COLO829 (cell line): ENCODE data around the gene MEMO1.
"Not testable (repeated sequence)": the region's sequence is repeated elsewhere in the genome, so short reads cannot be mapped to it uniquely, and the experiment has no call there.

Experiments used
- DNase-seq: peaks from one replicate; pipeline ENCODE4 v3.0.0; 2012; ENCODE audit warnings: low spot score

Gene MEMO1

GRCh38 chr2:31907491-31907890 is 103.3 kb downstream of the MEMO1 start:
- not testable (repeated sequence) for DNase-seq

- no peak for DNase-seq
These were observed 107.6 kb downstream of the MEMO1 start for GRCh38 chr2:31903109-31903780.

- DNase-seq, result no peak
These were observed 108.9 kb downstream of the MEMO1 start for GRCh38 chr2:31901900-31902299.

- DNase-seq, result not testable (repeated sequence)
These were observed 110.7 kb downstream of the MEMO1 start for GRCh38 chr2:31900156-31900555.

GRCh38 chr2:31898346-31898745 is 112.5 kb downstream of the MEMO1 start:
- DNase-seq, result not testable (repeated sequence)

- DNase-seq, result not testable (repeated sequence)
These were observed 113.5 kb downstream of the MEMO1 start for GRCh38 chr2:31897340-31897739.

GRCh38 chr2:31896293-31896692 is 114.5 kb downstream of the MEMO1 start:
- no peak for DNase-seq

GRCh38 chr2:31894656-31895055 is 116.2 kb downstream of the MEMO1 start:
- no peak for DNase-seq

GRCh38 chr2:31893094-31893493 is 117.7 kb downstream of the MEMO1 start:
- DNase-seq, result no peak

- no peak for DNase-seq
These were observed 121.8 kb downstream of the MEMO1 start for GRCh38 chr2:31889044-31889443.

GRCh38 chr2:31888550-31888949 is 122.3 kb downstream of the MEMO1 start:
- DNase-seq, result no peak

GRCh38 chr2:31886700-31887099 is 124.1 kb downstream of the MEMO1 start:
- no peak for DNase-seq

GRCh38 chr2:31877008-31877407 is 133.8 kb downstream of the MEMO1 start:
- DNase-seq, result no peak

GRCh38 chr2:31874071-31874470 is 136.7 kb downstream of the MEMO1 start:
- no peak for DNase-seq

GRCh38 chr2:31865215-31865614 is 145.6 kb downstream of the MEMO1 start:
- no peak for DNase-seq

GRCh38 chr2:31863867-31864266 is 146.9 kb downstream of the MEMO1 start:
- no peak for DNase-seq

- not testable (repeated sequence) for DNase-seq
These were observed 147.7 kb downstream of the MEMO1 start for GRCh38 chr2:31863015-31863656.

GRCh38 chr2:31859959-31860358 is 150.8 kb downstream of the MEMO1 start:
- no peak for DNase-seq

GRCh38 chr2:31853521-31853920 is 157.3 kb downstream of the MEMO1 start:
- no peak for DNase-seq

GRCh38 chr2:31842150-31842549 is 168.7 kb downstream of the MEMO1 start:
- not testable (repeated sequence) for DNase-seq

GRCh38 chr2:31835450-31835849 is 175.4 kb downstream of the MEMO1 start:
- DNase-seq, result no peak

- DNase-seq, result no peak
These were observed 178.4 kb downstream of the MEMO1 start for GRCh38 chr2:31832363-31832762.

- no peak for DNase-seq
These were observed 179.2 kb downstream of the MEMO1 start for GRCh38 chr2:31831585-31831984.

- no peak for DNase-seq
These were observed 181.9 kb downstream of the MEMO1 start for GRCh38 chr2:31828891-31829290.
